GM23338 (cell line): ENCODE results near the gene ANKS1B. TPM values are rescaled to one million over a fixed set of nuclear protein-coding genes. Genes with fewer than 3 reads are reported as not detected.
"Not testable (repeated sequence)": the region's sequence is repeated elsewhere in the genome, so short reads cannot be mapped to it uniquely, and the experiment has no call there.

Source experiments
- ATAC-seq: fragments of 200-7000 bp; cut with Tn5 transposase; 3 replicates; pipeline ENCODE4 v1.9.1; 2020
- DNase-seq: peaks from one replicate; pipeline ENCODE4 v3.0.0-alpha.2; 2015; ENCODE audit warnings: low spot score
- H2AFZ ChIP-seq: fragments of 200-600 bp; sonication (generic); 2 replicates; pipeline ENCODE4 v1.8.0; 2016; ENCODE audit warnings: antibody characterized with exemption, mild to moderate bottlenecking, moderate library complexity
- H3F3A ChIP-seq: fragments of 200-600 bp; sonication (generic); replicated peaks from 2 replicates; pipeline ENCODE4 v1.8.0; 2017; ENCODE audit warnings: antibody characterized with exemption, mixed run types, low read depth
- H3K27ac ChIP-seq: fragments of 200-600 bp; sonication (generic); 2 replicates; pipeline ENCODE4 v1.6.1; 2016; ENCODE audit warnings: low read depth
- H3K27me3 ChIP-seq: fragments of 200-600 bp; sonication (generic); 2 replicates; pipeline ENCODE4 v1.8.0; 2016; ENCODE audit warnings: mild to moderate bottlenecking, mixed run types, moderate library complexity; ENCODE audit not compliant: insufficient read depth
- H3K36me3 ChIP-seq: fragments of 200-600 bp; sonication (generic); 2 replicates; pipeline ENCODE4 v1.8.0; 2016; ENCODE audit warnings: mild to moderate bottlenecking; ENCODE audit not compliant: insufficient read depth
- H3K4me1 ChIP-seq: fragments of 200-600 bp; sonication (generic); 2 replicates; pipeline ENCODE4 v1.8.0; 2016; ENCODE audit warnings: mild to moderate bottlenecking, moderate library complexity; ENCODE audit not compliant: insufficient read depth
- H3K4me2 ChIP-seq: fragments of 200-600 bp; sonication (generic); 2 replicates; pipeline ENCODE4 v1.7.1; 2017; ENCODE audit warnings: mixed run types
- H3K4me3 ChIP-seq: fragments of 200-600 bp; sonication (generic); 2 replicates; pipeline ENCODE4 v1.6.1; 2016; ENCODE audit warnings: mixed run types
- H3K79me2 ChIP-seq: fragments of 200-600 bp; sonication (generic); replicated peaks from 2 replicates; pipeline ENCODE4 v1.8.0; 2017; ENCODE audit warnings: mild to moderate bottlenecking; ENCODE audit not compliant: insufficient read depth
- H3K9me2 ChIP-seq: fragments of 200-600 bp; sonication (generic); 2 replicates; pipeline ENCODE4 v1.8.0; 2017; ENCODE audit not compliant: insufficient read depth
- H4K20me1 ChIP-seq: fragments of 200-600 bp; sonication (generic); replicated peaks from 2 replicates; pipeline ENCODE4 v1.8.0; 2017; ENCODE audit warnings: mild to moderate bottlenecking; ENCODE audit not compliant: insufficient read depth
- H3K27ac Mint-ChIP-seq: 2 replicates; pipeline ENCODE4 v1.8.0; 2020; ENCODE audit warnings: inconsistent platforms, mild to moderate bottlenecking, moderate library complexity, mixed read lengths
- H3K27me3 Mint-ChIP-seq: 3 replicates; pipeline ENCODE4 v1.8.0; 2022; ENCODE audit warnings: low read depth, mild to moderate bottlenecking, moderate library complexity, mixed read lengths, inconsistent platforms; ENCODE audit not compliant: insufficient read depth, poor library complexity
- H3K36me3 Mint-ChIP-seq: 3 replicates; pipeline ENCODE4 v1.8.0; 2021; ENCODE audit warnings: low read depth, mild to moderate bottlenecking, inconsistent platforms, moderate library complexity, mixed read lengths
- H3K4me1 Mint-ChIP-seq: 3 replicates; pipeline ENCODE4 v1.8.0; 2020; ENCODE audit warnings: mild to moderate bottlenecking, inconsistent platforms, mixed read lengths
- H3K4me3 Mint-ChIP-seq: 3 replicates; pipeline ENCODE4 v1.8.0; 2021; ENCODE audit warnings: moderate library complexity, mild to moderate bottlenecking, inconsistent platforms, mixed read lengths
- H3K9me3 Mint-ChIP-seq: 3 replicates; pipeline ENCODE4 v1.8.0; 2020; ENCODE audit warnings: moderate library complexity, mild to moderate bottlenecking, inconsistent platforms, mixed read lengths
- CREB1 ChIP-seq: fragments of 250-450 bp; sonication (Bioruptor Pico); IDR thresholded peaks from 2 replicates; pipeline ENCODE4 v1.5.0; 2020; ENCODE audit warnings: low read depth, mild to moderate bottlenecking, moderate library complexity
- CTCF ChIP-seq, 2 experiments: fragments of 200-600 bp in 1 of 2; sonication (generic) in 1 of 2; conservative IDR thresholded peaks; 2 replicates each; pipeline versions ENCODE4 v1.5.1 to v1.6.1; 2016 to 2017; ENCODE audit warnings: antibody characterized with exemption in 2 of 2, low read depth in 2 of 2, mild to moderate bottlenecking in 2 of 2, moderate library complexity in 1 of 2
- ETS1 ChIP-seq: IDR thresholded peaks from 2 replicates; pipeline ENCODE4 v1.6.1; 2016; ENCODE audit warnings: antibody characterized with exemption
- POLR2AphosphoS5 ChIP-seq: IDR thresholded peaks from 2 replicates; pipeline ENCODE4 v1.6.1; 2016; ENCODE audit warnings: antibody characterized with exemption, low read depth
- ZNF331 ChIP-seq: fragments of 250-450 bp; sonication (Bioruptor Pico); IDR thresholded peaks from 2 replicates; pipeline ENCODE4 v1.5.0; 2020; ENCODE audit warnings: low read depth, mild to moderate bottlenecking, moderate library complexity
- ZNF462 ChIP-seq: fragments of 250-450 bp; sonication (Bioruptor Pico); IDR thresholded peaks from 2 replicates; pipeline ENCODE4 v1.5.0; 2020; ENCODE audit warnings: mild to moderate bottlenecking, moderate library complexity
- polyA plus RNA-seq: library from polyadenylated mRNA; unstranded; fragments of >200 nt; fragmentation: Nextera tagmentation; extraction: Ambion mirVana; gene quantifications from 2 replicates; pipeline ENCODE4 v1.2.1, GENCODE V29; 2016
- total RNA-seq: library from RNA; depleted of rRNA; stranded (reverse); fragments of >200 nt; shearing (Covaris generic); gene quantifications from 2 replicates; pipeline ENCODE4 v1.2.3, GENCODE V29; 2014

The ANKS1B gene
- total and polyA plus RNA-seq, 2 experiments from 2014 or later = 4.3 to 5.8 TPM

GRCh38 chr12:99249543-99249942 lies 735.2 kb downstream of the ANKS1B start:
- Histone ChIP-seq H2AFZ (peak overlapping the region; percentile 4; the same call in 1 of the 2 replicates), H3K4me1 (peaks cover 29% of the 10 kb centered on the region), H3K4me3 (no peak overlapping the region), H3K9me2 (no peaks in the 10 kb centered on the region), H3K79me2 (no peaks in the 10 kb centered on the region), H4K20me1 (no peaks in the 10 kb centered on the region), H3K27me3 (no peaks in the 10 kb centered on the region), H3K4me2 (no peak overlapping the region; the same call in 1 of the 2 replicates), H3K36me3 (no peaks in the 10 kb centered on the region), H3F3A (no peaks in the 10 kb centered on the region), H3K27ac (no peak overlapping the region)
- no peak for DNase-seq
- TF ChIP-seq ETS1 = no peak
- TF ChIP-seq CTCF (conservative IDR thresholded peaks at IDR 0.05; ENCODE audit: low read depth in 2 of 2) = no peak
- no peak for TF ChIP-seq CREB1
- TF ChIP-seq POLR2AphosphoS5 = no peak
- TF ChIP-seq ZNF331 = no peak
- peak; percentile 53 for ATAC-seq
- H3K4me1 Mint-ChIP-seq = peaks cover 17% of the 10 kb centered on the region
- H3K4me3 Mint-ChIP-seq = no peak overlapping the region
- H3K27ac Mint-ChIP-seq = no peak overlapping the region
- peaks cover 3% of the 10 kb centered on the region for H3K27me3 Mint-ChIP-seq
- no peaks in the 10 kb centered on the region for H3K9me3 Mint-ChIP-seq
- no peaks in the 10 kb centered on the region for H3K36me3 Mint-ChIP-seq

GRCh38 chr12:99237907-99238538 lies 746.7 kb downstream of the ANKS1B start:
- H3K4me3 Mint-ChIP-seq, H3K79me2 ChIP-seq, H3K27me3 Mint-ChIP-seq, H3K9me2 ChIP-seq, H3K36me3 ChIP-seq, H3K27ac ChIP-seq, H3F3A ChIP-seq, H4K20me1 ChIP-seq, H3K27me3 ChIP-seq: not testable (repeated sequence)
- Mint-ChIP-seq H3K36me3 (peaks cover 41% of the 10 kb centered on the region; the same call in 2 of the 3 replicates), H3K4me1 (peaks cover 16% of the 10 kb centered on the region; the same call in 1 of the 3 replicates), H3K9me3 (peaks cover 48% of the 10 kb centered on the region), H3K27ac (peak overlapping the region; percentile 44; the same call in 1 of the 2 replicates)
- H2AFZ ChIP-seq = 0 out of 2 replicates have a peak overlapping the region, but pooled peaks have one; percentile 32
- peak overlapping the region; percentile 39; the same call in 1 of the 2 replicates for H3K4me3 ChIP-seq
- DNase-seq (peak; percentile 90), ATAC-seq (peak; percentile 100)
- H3K4me2 ChIP-seq = peak overlapping the region; percentile 73
- peaks cover 12% of the 10 kb centered on the region for H3K4me1 ChIP-seq
- 0 out of 2 replicates have a peak, but pooled peaks have one; percentile 23 for TF ChIP-seq CREB1
- peak; percentile 83 for TF ChIP-seq ZNF462 (CRISPR knock-in tag)
